Sigmoid colon (tissue), 7 donors: ENCODE measurements around the gene PERP. TPM values are rescaled to one million over a fixed set of nuclear protein-coding genes. Genes with fewer than 3 reads are reported as not detected.

Experiments used
- DNase-seq: peaks from one replicate; pipeline ENCODE4 v3.0.0-alpha.2; 2019
- H3K27ac ChIP-seq, 4 donors: fragments of 200-600 bp; sonication (generic); one replicate each; pipeline ENCODE4 v1.5.1; 2016 to 2019; ENCODE audit warnings: mild to moderate bottlenecking in 1 of 4
- H3K27me3 ChIP-seq, 3 donors: fragments of 200-600 bp; sonication (generic); one replicate each; pipeline ENCODE4 v1.5.1; 2019; ENCODE audit warnings: mild to moderate bottlenecking in 1 of 3
- H3K36me3 ChIP-seq, 4 donors: fragments of 200-600 bp; sonication (generic); one replicate each; pipeline ENCODE4 v1.5.1; 2016 to 2019
- H3K4me1 ChIP-seq, 4 donors: fragments of 200-600 bp; sonication (generic); one replicate each; pipeline ENCODE4 v1.5.1; 2017 to 2019
- H3K4me3 ChIP-seq, 4 donors: fragments of 200-600 bp; sonication (generic); one replicate each; pipeline ENCODE4 v1.5.1; 2017 to 2019; ENCODE audit warnings: mild to moderate bottlenecking in 2 of 4, moderate library complexity in 1 of 4
- H3K9me3 ChIP-seq, 4 donors: fragments of 200-600 bp in 3 of 4; sonication (generic) in 3 of 4; one replicate each; pipeline versions ENCODE4 v1.5.1 to v1.6.1; 2013 to 2019
- CTCF ChIP-seq, 4 experiments: fragments of 450-650 bp in 3 of 4; fragments of 200-600 bp in 1 of 4; IDR thresholded peaks; one replicate each; pipeline ENCODE4 v1.5.1; 2016 to 2019; ENCODE audit warnings: antibody characterized with exemption in 4 of 4, mild to moderate bottlenecking in 3 of 4, moderate library complexity in 2 of 4
- EP300 ChIP-seq, 4 donors: sonication (generic); formaldehyde crosslinking; IDR thresholded peaks; one replicate each; pipeline ENCODE4 v1.6.1; 2017; ENCODE audit warnings: antibody characterized with exemption in 4 of 4
- POLR2A ChIP-seq, 2 donors: fragments of 450-650 bp; IDR thresholded peaks; one replicate each; pipeline ENCODE4 v1.6.1; 2016; ENCODE audit warnings: antibody characterized with exemption in 2 of 2, mild to moderate bottlenecking in 2 of 2, moderate library complexity in 2 of 2
- POLR2AphosphoS5 ChIP-seq, 4 donors: sonication (generic); formaldehyde crosslinking; IDR thresholded peaks; one replicate each; pipeline ENCODE4 v1.6.1; 2017; ENCODE audit warnings: antibody characterized with exemption in 4 of 4
- WGBS, 2 donors: extraction: QIAGEN DNeasy Blood & Tissue Kit; methylation state at CpG; one replicate each; pipeline ENCODE4 v1.1.7; 2013; 5-methylcytosine and 5-hydroxymethylcytosine counted together
- intact Hi-C: fragments of 100-400 bp; cut with DNase I; formaldehyde crosslinking; loops from one replicate; pipeline ENCODE4 v1.15.1; 2023
- polyA plus RNA-seq, 3 donors: library from polyadenylated mRNA; stranded (reverse); fragments of 200-250 nt; gene quantifications; one replicate each; pipeline ENCODE4 v1.2.3, GENCODE V29; 2013
- total RNA-seq, 4 donors: library from RNA; depleted of rRNA; stranded (reverse); fragments of >200 nt; gene quantifications; one replicate each; pipeline ENCODE4 v1.1.0, GENCODE V29; 2016
- donor health status: healthy with polysubstance abuse.
- donor health status: Bipolar disorder and iron deficiency.
- donor health status: healthy.

The PERP gene
- total and polyA plus RNA-seq, 7 donors = 21.7 to 43.7 (median 36.0) TPM

- TF ChIP-seq POLR2A (IDR thresholded peaks at IDR 0.05) = no peak
- TF ChIP-seq CTCF (IDR thresholded peaks at IDR 0.05) = no peak
- no peak for TF ChIP-seq POLR2AphosphoS5 (IDR thresholded peaks at IDR 0.05)
- no peak for TF ChIP-seq EP300 (IDR thresholded peaks at IDR 0.05)
- Histone ChIP-seq H3K4me3 (no peak overlapping the region), H3K36me3 (no peaks in the 10 kb centered on the region), H3K27ac (peak overlapping the region in 3 of 4 donors; percentile 56 to 62 (median 62)), H3K4me1 (peaks cover 0 to 39% (median 17%) of the 10 kb centered on the region in 4 donors), H3K9me3 (no peaks in the 10 kb centered on the region), H3K27me3 (no peaks in the 10 kb centered on the region)
- intact Hi-C loops = loop anchor here (10.0 kb wide), 1 partner anchor 227 kb away; no protein-coding TSS in a partner anchor
- no peak for DNase-seq
- 78 to 82% methylated on average over 10 of the region's 10 CpGs for WGBS, 2 donors
Measured at GRCh38 chr6:138101946-138102731, 5.1 kb downstream of the PERP start.

GRCh38 chr6:138099832-138100231 lies 7.4 kb downstream of the PERP start:
- Histone ChIP-seq H3K27ac (no peak overlapping the region), H3K4me3 (no peak overlapping the region), H3K9me3 (no peaks in the 10 kb centered on the region), H3K36me3 (peaks cover 0 to 15% (median 10%) of the 10 kb centered on the region in 4 donors), H3K27me3 (no peaks in the 10 kb centered on the region), H3K4me1 (peaks cover 0 to 26% (median 9%) of the 10 kb centered on the region in 4 donors)
- 22 to 62% methylated on average over 5 of the region's 5 CpGs for WGBS, 2 donors
- intact Hi-C loops = loop anchor here (10.0 kb wide), 1 partner anchor 225 kb away; no protein-coding TSS in a partner anchor
- DNase-seq = no peak
- TF ChIP-seq EP300 (IDR thresholded peaks at IDR 0.05) (no peak), CTCF (IDR thresholded peaks at IDR 0.05) (no peak), POLR2A (IDR thresholded peaks at IDR 0.05) (no peak), POLR2AphosphoS5 (IDR thresholded peaks at IDR 0.05) (no peak)

- Histone ChIP-seq H3K27me3 (no peaks in the 10 kb centered on the region), H3K4me1 (peaks cover 0 to 26% (median 9%) of the 10 kb centered on the region in 4 donors), H3K36me3 (peaks cover 0 to 16% (median 10%) of the 10 kb centered on the region in 4 donors), H3K9me3 (no peaks in the 10 kb centered on the region), H3K27ac (no peak overlapping the region), H3K4me3 (no peak overlapping the region)
- intact Hi-C loops = no loop called here
- no peak for DNase-seq
- TF ChIP-seq EP300 (IDR thresholded peaks at IDR 0.05) = no peak
- TF ChIP-seq POLR2AphosphoS5 (IDR thresholded peaks at IDR 0.05) = no peak
- no peak for TF ChIP-seq CTCF (IDR thresholded peaks at IDR 0.05)
- no peak for TF ChIP-seq POLR2A (IDR thresholded peaks at IDR 0.05)
- 87 to 88% methylated on average over 2 of the region's 2 CpGs for WGBS, 2 donors
Measured at GRCh38 chr6:138098306-138098705, 8.9 kb downstream of the PERP start.

GRCh38 chr6:138094260-138094659 lies 13.0 kb downstream of the PERP start:
- Histone ChIP-seq H3K9me3 (no peaks in the 10 kb centered on the region), H3K27ac (no peak overlapping the region), H3K36me3 (peaks cover 0 to 35% (median 10%) of the 10 kb centered on the region in 4 donors), H3K4me1 (peaks cover 0 to 2% (median 1%) of the 10 kb centered on the region in 4 donors), H3K4me3 (no peak overlapping the region), H3K27me3 (no peaks in the 10 kb centered on the region)
- intact Hi-C loops = no loop called here
- no peak for TF ChIP-seq CTCF (IDR thresholded peaks at IDR 0.05)
- no peak for TF ChIP-seq POLR2AphosphoS5 (IDR thresholded peaks at IDR 0.05)
- no peak for TF ChIP-seq EP300 (IDR thresholded peaks at IDR 0.05)
- no peak for TF ChIP-seq POLR2A (IDR thresholded peaks at IDR 0.05)
- WGBS, 2 donors = 97 to 99% methylated on average over 1 of the region's 1 CpG
- DNase-seq = no peak
